AG04450 (cell line): ENCODE results near the gene ZNF592. TPM values are rescaled to one million over a fixed set of nuclear protein-coding genes. Genes with fewer than 3 reads are reported as not detected.

Source experiments
- CTCF ChIA-PET: fragments of 300-600, 350-600 bp; formaldehyde crosslinking; extraction: SDS; loops from one replicate; lab custom pipeline; 2022; ENCODE audit warnings: antibody characterized with exemption, inconsistent platforms; lab: Charles Lee
- POLR2A ChIA-PET: fragments of 350-600 bp; formaldehyde crosslinking; extraction: SDS; loops from one replicate; lab custom pipeline; 2021; ENCODE audit warnings: antibody characterized with exemption, inconsistent platforms; lab: Yijun Ruan, JAX
- DNase-seq: peaks from one replicate; pipeline ENCODE4 v3.0.0-alpha.2; 2011; ENCODE audit warnings: low read depth, low spot score
- H3K27ac ChIP-seq: one replicate; pipeline ENCODE4 v1.5.1; 2012; ENCODE audit warnings: low read depth, low read length, control low read depth
- H3K27me3 ChIP-seq: one replicate; pipeline ENCODE4 v1.6.0; 2012; ENCODE audit warnings: low read length; ENCODE audit not compliant: control insufficient read depth, insufficient read depth
- H3K4me3 ChIP-seq: 2 replicates; pipeline ENCODE4 v1.5.1; 2011; ENCODE audit warnings: mild to moderate bottlenecking, low read depth, low read length, control low read depth
- H3K9me3 ChIP-seq: 2 replicates; pipeline ENCODE4 v1.5.1; 2012; ENCODE audit warnings: low read length; ENCODE audit not compliant: control insufficient read depth, insufficient read depth
- polyA plus RNA-seq: library from polyadenylated mRNA; depleted of rRNA; stranded (reverse); fragments of >200 nt; gene quantifications from 2 replicates; pipeline ENCODE4 v1.2.3, GENCODE V29; 2011
- TF ChIP-seq, protein P1 (sequence below): IDR thresholded peaks from 2 replicates; pipeline ENCODE4 v1.5.1; 2011; ENCODE audit warnings: low read depth, low read length, control low read depth, inconsistent platforms

ZNF592 gene
- polyA plus RNA-seq, 1 experiment: 6.2 TPM

DNA sequence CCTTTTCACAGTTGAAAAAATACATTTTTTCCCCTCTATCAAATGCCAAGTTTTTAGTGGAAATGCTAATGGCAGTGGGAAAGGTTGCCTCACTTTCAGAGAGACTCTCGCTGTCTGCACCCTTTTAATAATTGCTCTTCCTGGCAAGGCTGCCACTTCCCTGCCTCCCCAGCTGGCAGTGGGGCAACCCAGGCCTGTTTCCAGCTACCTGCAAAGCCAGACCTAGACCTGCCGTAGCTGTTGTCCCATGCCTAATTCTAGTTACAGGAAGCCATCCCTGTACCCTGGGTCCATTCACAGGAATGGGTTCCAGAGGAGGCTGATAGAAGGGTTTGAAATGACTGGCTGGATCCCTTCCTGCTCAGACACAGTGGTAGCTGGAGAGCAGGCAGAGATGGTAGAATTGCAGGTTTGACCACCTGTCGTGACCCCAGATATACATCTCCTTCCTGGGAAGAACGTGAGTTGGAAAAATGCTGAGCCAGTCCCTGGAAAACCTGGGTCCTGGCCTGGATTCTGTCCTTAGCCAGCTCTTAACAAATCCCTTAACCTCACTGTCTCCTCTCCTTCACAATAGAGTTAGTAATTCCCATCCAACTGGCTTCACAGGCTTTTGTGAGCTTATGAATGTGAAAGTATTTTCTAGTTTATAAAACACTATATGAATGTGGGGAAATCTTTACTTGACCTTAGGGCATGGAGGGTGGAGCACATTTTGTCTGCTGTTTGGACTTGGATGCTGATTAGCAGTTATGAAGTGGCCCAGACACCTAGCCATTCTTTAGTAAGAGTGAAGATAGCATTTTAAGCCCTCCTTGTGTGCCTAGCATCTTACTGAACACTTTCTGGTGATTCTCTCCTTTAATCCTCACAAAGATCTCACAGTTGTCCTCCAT, 55.9 kb downstream of the ZNF592 start:
- CTCF ChIA-PET: interaction anchor here (1.0 kb wide), 1 partner anchor 124 kb away, joined by 3 read pairs; no protein-coding TSS in a partner anchor
- Histone ChIP-seq H3K4me3 (no peak overlapping the region), H3K27me3 (no peaks in the 10 kb centered on the region), H3K27ac (no peak overlapping the region), H3K9me3 (no peaks in the 10 kb centered on the region)
- DNase-seq: no peak
- POLR2A ChIA-PET: no interaction called here
- TF ChIP-seq, protein P1, sequence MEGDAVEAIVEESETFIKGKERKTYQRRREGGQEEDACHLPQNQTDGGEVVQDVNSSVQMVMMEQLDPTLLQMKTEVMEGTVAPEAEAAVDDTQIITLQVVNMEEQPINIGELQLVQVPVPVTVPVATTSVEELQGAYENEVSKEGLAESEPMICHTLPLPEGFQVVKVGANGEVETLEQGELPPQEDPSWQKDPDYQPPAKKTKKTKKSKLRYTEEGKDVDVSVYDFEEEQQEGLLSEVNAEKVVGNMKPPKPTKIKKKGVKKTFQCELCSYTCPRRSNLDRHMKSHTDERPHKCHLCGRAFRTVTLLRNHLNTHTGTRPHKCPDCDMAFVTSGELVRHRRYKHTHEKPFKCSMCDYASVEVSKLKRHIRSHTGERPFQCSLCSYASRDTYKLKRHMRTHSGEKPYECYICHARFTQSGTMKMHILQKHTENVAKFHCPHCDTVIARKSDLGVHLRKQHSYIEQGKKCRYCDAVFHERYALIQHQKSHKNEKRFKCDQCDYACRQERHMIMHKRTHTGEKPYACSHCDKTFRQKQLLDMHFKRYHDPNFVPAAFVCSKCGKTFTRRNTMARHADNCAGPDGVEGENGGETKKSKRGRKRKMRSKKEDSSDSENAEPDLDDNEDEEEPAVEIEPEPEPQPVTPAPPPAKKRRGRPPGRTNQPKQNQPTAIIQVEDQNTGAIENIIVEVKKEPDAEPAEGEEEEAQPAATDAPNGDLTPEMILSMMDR: no peak

DNA sequence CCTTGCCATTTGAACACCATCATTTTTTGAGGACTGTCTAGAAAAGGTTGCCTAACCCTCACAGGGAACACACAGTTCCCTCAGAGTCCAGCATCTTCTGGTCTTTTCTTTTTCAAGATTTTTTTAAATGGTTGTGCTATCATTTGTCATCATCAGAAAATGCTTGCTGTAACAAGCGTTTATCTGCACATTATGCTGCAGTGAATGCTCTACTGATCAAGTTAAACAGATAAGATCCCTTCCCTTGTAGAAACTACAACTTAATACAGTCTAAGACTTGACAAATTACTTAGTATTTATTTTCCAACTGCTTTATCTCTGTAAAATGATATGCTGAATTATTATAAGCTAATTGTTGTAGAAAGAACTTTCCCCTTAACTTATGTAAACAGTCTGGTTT, 56.8 kb downstream of the ZNF592 start:
- no peak overlapping the region for H3K27ac ChIP-seq
- H3K9me3 ChIP-seq: no peaks in the 10 kb centered on the region
- TF ChIP-seq, protein P1: no peak
- DNase-seq: no peak
- ChIA-PET POLR2A (no interaction called here), CTCF (interaction anchor here (0.6 to 1.5 kb wide), 2 partner anchors 47 to 73 kb away, joined by 4 read pairs; no protein-coding TSS in a partner anchor)
- no peak overlapping the region for H3K4me3 ChIP-seq
- no peaks in the 10 kb centered on the region for H3K27me3 ChIP-seq

DNA sequence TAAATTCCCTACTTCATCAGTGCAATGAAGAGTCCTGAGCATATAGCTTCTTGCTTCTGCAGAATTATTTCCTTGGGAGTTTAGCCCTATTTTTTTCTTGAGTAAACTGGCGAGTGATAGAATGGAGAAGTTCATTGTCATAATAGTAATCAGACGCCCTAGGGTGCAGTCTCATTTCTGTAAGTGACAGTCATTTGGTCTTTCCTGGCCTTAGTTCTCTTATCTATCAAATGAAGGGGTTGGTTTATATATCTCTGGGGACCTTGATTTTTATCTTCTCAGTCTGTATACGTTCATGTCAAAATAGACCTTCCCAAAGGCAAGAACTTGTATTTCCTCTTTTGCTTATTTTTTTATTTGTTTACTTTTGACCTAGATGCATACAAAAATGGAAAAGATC, 58.8 kb downstream of the ZNF592 start:
- ChIA-PET CTCF (no interaction called here), POLR2A (no interaction called here)
- H3K27ac ChIP-seq: no peak overlapping the region
- no peaks in the 10 kb centered on the region for H3K9me3 ChIP-seq
- TF ChIP-seq, protein P1: no peak
- H3K4me3 ChIP-seq: no peak overlapping the region
- no peak for DNase-seq
- no peaks in the 10 kb centered on the region for H3K27me3 ChIP-seq

DNA sequence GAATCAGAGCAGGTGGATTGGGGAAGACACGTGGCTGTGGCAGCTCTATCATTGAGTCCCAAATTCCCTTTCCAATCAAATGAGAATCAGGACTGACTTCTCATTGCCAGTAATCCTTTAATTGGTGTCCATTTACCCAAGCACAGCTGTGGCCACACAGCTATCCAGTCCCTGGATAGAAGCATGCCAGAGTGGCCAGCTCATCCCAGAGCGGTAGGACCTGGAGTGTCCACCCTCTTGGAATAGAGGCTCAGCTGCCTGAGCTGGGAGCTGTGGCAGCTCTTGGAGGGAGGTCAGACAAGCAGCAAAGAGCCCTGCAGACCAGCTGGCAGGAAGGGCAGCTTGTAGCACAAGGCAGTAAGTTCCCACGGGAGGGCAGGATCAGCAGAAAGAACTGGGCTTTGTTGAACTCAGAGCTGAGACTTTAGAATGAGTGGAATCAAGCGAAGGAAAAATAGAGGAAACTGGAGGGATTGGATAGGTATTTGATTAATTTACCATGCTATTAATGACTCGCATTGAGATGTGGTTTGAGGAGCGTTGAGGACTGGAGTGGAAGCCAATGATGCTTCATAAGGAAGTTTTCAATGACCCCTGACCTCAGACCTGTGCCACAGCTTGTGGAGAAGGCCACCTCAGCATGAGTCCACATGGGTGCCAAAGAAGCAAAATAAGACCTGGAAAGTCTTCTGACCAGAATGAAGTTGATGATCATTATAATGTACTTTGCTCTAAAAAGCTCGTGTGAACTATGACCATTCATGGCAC, 61.9 kb downstream of the ZNF592 start:
- Histone ChIP-seq H3K27ac (peak overlapping the region; percentile 39), H3K9me3 (no peaks in the 10 kb centered on the region), H3K27me3 (no peaks in the 10 kb centered on the region), H3K4me3 (no peak overlapping the region)
- POLR2A ChIA-PET: no interaction called here
- TF ChIP-seq, protein P1: no peak
- CTCF ChIA-PET: no interaction called here
- DNase-seq: no peak

DNA sequence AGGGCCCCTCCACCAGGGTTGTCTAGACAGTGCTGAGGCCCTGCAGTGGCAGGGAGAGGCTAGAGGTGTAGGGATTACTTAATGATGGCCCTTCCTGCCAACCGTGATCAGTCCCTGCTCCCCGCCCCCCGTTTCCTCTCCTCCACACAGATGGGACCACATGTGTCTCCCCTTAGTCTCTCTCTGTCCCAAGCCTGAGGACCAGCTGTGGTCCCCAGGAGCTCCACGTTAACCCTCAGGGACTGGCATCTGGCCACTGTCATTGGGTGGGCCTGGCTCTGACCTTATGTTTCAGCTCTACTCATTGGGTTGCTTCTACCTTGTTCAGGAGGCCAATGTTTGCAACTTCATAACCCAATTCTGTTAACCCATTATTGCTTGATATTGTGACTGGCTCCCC, 62.8 kb downstream of the ZNF592 start:
- no peak overlapping the region for H3K27ac ChIP-seq
- H3K4me3 ChIP-seq: no peak overlapping the region
- H3K9me3 ChIP-seq: no peaks in the 10 kb centered on the region
- POLR2A ChIA-PET: no interaction called here
- TF ChIP-seq, protein P1: no peak
- H3K27me3 ChIP-seq: no peaks in the 10 kb centered on the region
- CTCF ChIA-PET: no interaction called here
- no peak for DNase-seq
